GM19099 (cell line): ENCODE data around the gene MEGF11.

Source experiments
- POLR2A ChIP-seq: IDR thresholded peaks from 3 replicates; pipeline ENCODE4 v1.6.1; 2011; ENCODE audit warnings: low read depth; ENCODE audit not compliant: insufficient read length; ENCODE audit errors: extremely low read depth

MEGF11 gene

GRCh38 chr15:66287461-66288057 lies 34.0 kb upstream of the MEGF11 start:
- TF ChIP-seq POLR2A, result no peak

GRCh38 chr15:66285533-66286280 lies 32.2 kb upstream of the MEGF11 start:
- no peak for TF ChIP-seq POLR2A

GRCh38 chr15:66284271-66284670 lies 30.7 kb upstream of the MEGF11 start:
- TF ChIP-seq POLR2A, result no peak

- no peak for TF ChIP-seq POLR2A
Measured at GRCh38 chr15:66278671-66279070, 25.1 kb upstream of the MEGF11 start.

- TF ChIP-seq POLR2A, result no peak
Measured at GRCh38 chr15:66278056-66278455, 24.5 kb upstream of the MEGF11 start.

GRCh38 chr15:66276546-66276945 lies 23.0 kb upstream of the MEGF11 start:
- no peak for TF ChIP-seq POLR2A

- no peak for TF ChIP-seq POLR2A
Measured at GRCh38 chr15:66275352-66275751, 21.8 kb upstream of the MEGF11 start.

- no peak for TF ChIP-seq POLR2A
Measured at GRCh38 chr15:66270932-66271331, 17.4 kb upstream of the MEGF11 start.

GRCh38 chr15:66269326-66270090 lies 16.0 kb upstream of the MEGF11 start:
- TF ChIP-seq POLR2A, result no peak

GRCh38 chr15:66264859-66265513 lies 11.4 kb upstream of the MEGF11 start:
- no peak for TF ChIP-seq POLR2A

- no peak for TF ChIP-seq POLR2A
Measured at GRCh38 chr15:66261056-66261455, 7.5 kb upstream of the MEGF11 start.

- TF ChIP-seq POLR2A, result no peak
Measured at GRCh38 chr15:66256692-66257091, 3.1 kb upstream of the MEGF11 start.

GRCh38 chr15:66254951-66255676 lies 1.6 kb upstream of the MEGF11 start:
- TF ChIP-seq POLR2A, result no peak

GRCh38 chr15:66254089-66254950 lies 770 bp upstream of the MEGF11 start:
- TF ChIP-seq POLR2A, result no peak

- TF ChIP-seq POLR2A, result no peak
Measured at GRCh38 chr15:66252685-66253417, 699 bp downstream of the MEGF11 start.
